Stomach smooth muscle (tissue), 2 donors: Measurements from ENCODE around the gene SUPT16H.

Experiments used
- H3K27ac ChIP-seq: one replicate; pipeline ENCODE4 v1.7.0; 2013; ENCODE audit warnings: mild to moderate bottlenecking, low read length, inconsistent platforms
- H3K27me3 ChIP-seq, 2 donors: one replicate each; pipeline ENCODE4 v1.7.0; 2013; ENCODE audit warnings: low read length in 2 of 2; ENCODE audit not compliant: insufficient read depth in 2 of 2, control insufficient read depth in 1 of 2
- H3K36me3 ChIP-seq, 2 donors: one replicate each; pipeline ENCODE4 v1.7.0; 2013; ENCODE audit warnings: low read length in 2 of 2; ENCODE audit not compliant: control insufficient read depth in 2 of 2, insufficient read depth in 2 of 2
- H3K4me1 ChIP-seq: one replicate; pipeline ENCODE4 v1.7.0; 2013; ENCODE audit warnings: low read length; ENCODE audit not compliant: control insufficient read depth, insufficient read depth
- H3K4me3 ChIP-seq, 2 donors: one replicate each; pipeline ENCODE4 v1.7.0; 2013; ENCODE audit warnings: low read length in 2 of 2
- H3K9ac ChIP-seq, 2 donors: one replicate each; pipeline ENCODE4 v1.7.0; 2013; ENCODE audit warnings: low read length in 2 of 2, mild to moderate bottlenecking in 1 of 2
- H3K9me3 ChIP-seq, 2 donors: one replicate each; pipeline ENCODE4 v1.7.0; 2013; ENCODE audit warnings: low read length in 2 of 2; ENCODE audit not compliant: control insufficient read depth in 2 of 2
- donor health status: healthy.
- donor health status: Pancreatic carcinoma.

Gene SUPT16H

GRCh38 chr14:21367582-21368144 is 16.2 kb downstream of the SUPT16H start:
- no peaks in the 10 kb centered on the region for H3K9me3 ChIP-seq
- H3K27me3 ChIP-seq = no peaks in the 10 kb centered on the region
- no peak overlapping the region for H3K4me3 ChIP-seq
- no peaks in the 10 kb centered on the region for H3K4me1 ChIP-seq
- H3K27ac ChIP-seq = no peak overlapping the region
- H3K9ac ChIP-seq = no peak overlapping the region
- H3K36me3 ChIP-seq = peaks cover 58 to 75% of the 10 kb centered on the region in 2 donors

GRCh38 chr14:21356511-21356910 is 27.3 kb downstream of the SUPT16H start:
- no peak overlapping the region for H3K4me3 ChIP-seq
- H3K4me1 ChIP-seq = no peaks in the 10 kb centered on the region
- no peaks in the 10 kb centered on the region for H3K27me3 ChIP-seq
- no peaks in the 10 kb centered on the region for H3K9me3 ChIP-seq
- H3K9ac ChIP-seq = no peak overlapping the region
- H3K36me3 ChIP-seq = peaks cover 73 to 82% of the 10 kb centered on the region in 2 donors
- no peak overlapping the region for H3K27ac ChIP-seq

GRCh38 chr14:21352587-21352986 is 31.2 kb downstream of the SUPT16H start:
- Histone ChIP-seq H3K4me1 (no peaks in the 10 kb centered on the region), H3K9me3 (no peaks in the 10 kb centered on the region), H3K9ac (no peak overlapping the region), H3K36me3 (peaks cover 47 to 50% of the 10 kb centered on the region in 2 donors), H3K27ac (no peak overlapping the region), H3K4me3 (no peak overlapping the region), H3K27me3 (no peaks in the 10 kb centered on the region)

GRCh38 chr14:21350539-21350938 is 33.3 kb downstream of the SUPT16H start:
- no peak overlapping the region for H3K27ac ChIP-seq
- H3K4me3 ChIP-seq = no peak overlapping the region
- no peaks in the 10 kb centered on the region for H3K9me3 ChIP-seq
- H3K9ac ChIP-seq = no peak overlapping the region
- H3K27me3 ChIP-seq = no peaks in the 10 kb centered on the region
- H3K4me1 ChIP-seq = no peaks in the 10 kb centered on the region
- H3K36me3 ChIP-seq = peaks cover 29 to 32% of the 10 kb centered on the region in 2 donors

GRCh38 chr14:21347201-21347600 is 36.6 kb downstream of the SUPT16H start:
- no peak overlapping the region for H3K4me3 ChIP-seq
- no peaks in the 10 kb centered on the region for H3K9me3 ChIP-seq
- peaks cover 8 to 9% of the 10 kb centered on the region in 2 donors for H3K36me3 ChIP-seq
- no peaks in the 10 kb centered on the region for H3K4me1 ChIP-seq
- H3K9ac ChIP-seq = no peak overlapping the region
- H3K27me3 ChIP-seq = no peaks in the 10 kb centered on the region
- no peak overlapping the region for H3K27ac ChIP-seq

- Histone ChIP-seq H3K9ac (no peak overlapping the region), H3K9me3 (no peaks in the 10 kb centered on the region), H3K27me3 (no peaks in the 10 kb centered on the region), H3K4me3 (no peak overlapping the region), H3K4me1 (no peaks in the 10 kb centered on the region), H3K27ac (no peak overlapping the region), H3K36me3 (peaks cover 2 to 3% of the 10 kb centered on the region in 2 donors)
These were observed 37.2 kb downstream of the SUPT16H start for GRCh38 chr14:21346532-21347135.

GRCh38 chr14:21343035-21343794 is 40.6 kb downstream of the SUPT16H start:
- Histone ChIP-seq H3K36me3 (no peaks in the 10 kb centered on the region), H3K9ac (no peak overlapping the region), H3K27ac (no peak overlapping the region), H3K27me3 (no peaks in the 10 kb centered on the region), H3K4me1 (no peaks in the 10 kb centered on the region), H3K4me3 (no peak overlapping the region), H3K9me3 (no peaks in the 10 kb centered on the region)

GRCh38 chr14:21334202-21334906 is 49.5 kb downstream of the SUPT16H start:
- Histone ChIP-seq H3K9me3 (no peaks in the 10 kb centered on the region), H3K9ac (no peak overlapping the region), H3K4me3 (no peak overlapping the region), H3K27ac (no peak overlapping the region), H3K4me1 (no peaks in the 10 kb centered on the region), H3K36me3 (no peaks in the 10 kb centered on the region), H3K27me3 (no peaks in the 10 kb centered on the region)

GRCh38 chr14:21332950-21333349 is 50.9 kb downstream of the SUPT16H start:
- no peak overlapping the region for H3K27ac ChIP-seq
- H3K27me3 ChIP-seq = no peaks in the 10 kb centered on the region
- H3K4me1 ChIP-seq = no peaks in the 10 kb centered on the region
- no peaks in the 10 kb centered on the region for H3K36me3 ChIP-seq
- H3K9me3 ChIP-seq = no peaks in the 10 kb centered on the region
- H3K9ac ChIP-seq = no peak overlapping the region
- H3K4me3 ChIP-seq = no peak overlapping the region

- Histone ChIP-seq H3K9me3 (no peaks in the 10 kb centered on the region), H3K27me3 (peaks cover 0 to 2% of the 10 kb centered on the region in 2 donors), H3K4me3 (no peak overlapping the region), H3K27ac (no peak overlapping the region), H3K9ac (no peak overlapping the region), H3K4me1 (no peaks in the 10 kb centered on the region), H3K36me3 (no peaks in the 10 kb centered on the region)
These were observed 56.8 kb downstream of the SUPT16H start for GRCh38 chr14:21326972-21327371.
